HG03558 (cell line): ENCODE measurements around the gene REV1.
"Not testable (repeated sequence)": the region's sequence is repeated elsewhere in the genome, so short reads cannot be mapped to it uniquely, and the experiment has no call there.

Experiments
- ATAC-seq: cut with Tn5 transposase; IDR thresholded peaks from one replicate; pipeline ENCODE4 v1.9.1; 2021; ENCODE audit warnings: moderate number of reproducible peaks; ENCODE audit not compliant: unreplicated experiment; ENCODE audit errors: extremely low read depth

REV1 gene

GRCh38 chr2:99489761-99490622 is at the start of gene REV1:
TSS of gene REV1 (minus strand) at chr2:99490017. CDS start at chr2:99464975, 25,042 bp downstream.
- ATAC-seq, result peak; percentile 63

DNA sequence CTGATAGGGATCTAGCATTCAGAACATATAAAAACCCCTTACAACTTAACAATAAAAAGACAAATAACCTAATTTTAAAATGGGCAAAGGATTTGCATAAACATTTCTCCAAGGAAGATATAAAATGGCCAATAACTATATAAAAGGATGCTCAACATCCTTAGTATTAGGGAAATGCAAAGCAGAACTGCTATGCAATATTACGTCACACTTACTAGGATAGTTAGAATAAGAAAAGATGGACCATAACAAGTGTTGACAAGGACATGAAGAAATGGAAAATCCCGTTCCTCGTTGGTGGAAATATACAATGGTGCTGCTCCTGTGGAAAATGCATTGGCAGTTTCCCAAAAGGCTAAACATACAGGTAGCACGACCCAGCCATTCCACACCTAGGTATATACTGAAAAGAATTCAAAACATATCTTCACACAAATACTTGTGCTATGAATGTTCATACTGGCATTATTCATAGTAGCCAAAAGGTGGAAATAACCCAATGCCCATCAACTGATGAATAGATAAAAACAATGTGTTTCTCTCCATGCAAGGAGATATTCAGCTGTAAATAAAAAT is 48.2 kb upstream of the REV1 start:
- ATAC-seq, result no peak

GRCh38 chr2:99524056-99524455 is 34.2 kb upstream of the REV1 start:
- no peak for ATAC-seq

DNA sequence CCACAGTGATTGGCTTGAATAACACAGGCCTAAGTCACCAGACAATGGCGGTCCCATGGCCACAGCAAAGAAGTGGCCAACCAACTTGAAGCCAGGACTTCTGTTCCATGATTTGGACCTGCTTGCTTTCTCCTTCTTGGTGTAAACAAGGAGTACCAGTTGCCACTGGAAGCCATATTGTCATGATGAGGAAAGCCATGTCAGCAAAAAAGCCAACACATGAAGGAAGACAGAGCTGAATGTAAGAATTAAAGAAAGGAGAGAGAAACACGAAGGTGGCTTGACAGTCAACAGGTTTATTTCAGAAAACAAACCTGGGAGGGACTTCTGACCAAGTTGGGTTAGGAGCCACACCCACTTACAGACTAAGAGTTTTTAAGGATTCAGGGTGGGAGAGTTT is 32.3 kb upstream of the REV1 start:
- no peak for ATAC-seq

- no peak for ATAC-seq
Observed at GRCh38 chr2:99520813-99521212, 31.0 kb upstream of the REV1 start.

DNA sequence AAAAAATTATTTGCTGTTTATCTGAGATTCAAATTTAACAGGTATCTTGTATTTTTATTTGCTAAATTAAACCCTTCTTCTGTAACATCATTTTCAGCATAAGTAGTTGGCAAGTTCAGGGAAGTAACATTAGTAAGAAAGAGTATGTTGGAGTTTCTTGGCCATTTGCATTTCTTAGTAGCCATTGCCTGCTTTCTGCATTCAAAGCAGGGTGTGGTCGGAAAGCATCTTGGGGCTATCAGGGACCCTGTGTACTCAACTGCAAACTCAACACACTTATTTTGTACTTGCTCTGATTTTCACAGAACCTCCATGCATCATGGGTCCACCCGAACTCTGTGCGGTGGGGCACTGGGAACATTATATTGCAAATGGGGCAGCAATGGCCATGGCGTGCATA is 30.4 kb upstream of the REV1 start:
- no peak for ATAC-seq

- no peak for ATAC-seq
Observed at GRCh38 chr2:99514357-99514756, 24.5 kb upstream of the REV1 start.

GRCh38 chr2:99512181-99512591 is 22.4 kb upstream of the REV1 start:
- no peak for ATAC-seq

- no peak for ATAC-seq
Observed at GRCh38 chr2:99509387-99509786, 19.6 kb upstream of the REV1 start.

DNA sequence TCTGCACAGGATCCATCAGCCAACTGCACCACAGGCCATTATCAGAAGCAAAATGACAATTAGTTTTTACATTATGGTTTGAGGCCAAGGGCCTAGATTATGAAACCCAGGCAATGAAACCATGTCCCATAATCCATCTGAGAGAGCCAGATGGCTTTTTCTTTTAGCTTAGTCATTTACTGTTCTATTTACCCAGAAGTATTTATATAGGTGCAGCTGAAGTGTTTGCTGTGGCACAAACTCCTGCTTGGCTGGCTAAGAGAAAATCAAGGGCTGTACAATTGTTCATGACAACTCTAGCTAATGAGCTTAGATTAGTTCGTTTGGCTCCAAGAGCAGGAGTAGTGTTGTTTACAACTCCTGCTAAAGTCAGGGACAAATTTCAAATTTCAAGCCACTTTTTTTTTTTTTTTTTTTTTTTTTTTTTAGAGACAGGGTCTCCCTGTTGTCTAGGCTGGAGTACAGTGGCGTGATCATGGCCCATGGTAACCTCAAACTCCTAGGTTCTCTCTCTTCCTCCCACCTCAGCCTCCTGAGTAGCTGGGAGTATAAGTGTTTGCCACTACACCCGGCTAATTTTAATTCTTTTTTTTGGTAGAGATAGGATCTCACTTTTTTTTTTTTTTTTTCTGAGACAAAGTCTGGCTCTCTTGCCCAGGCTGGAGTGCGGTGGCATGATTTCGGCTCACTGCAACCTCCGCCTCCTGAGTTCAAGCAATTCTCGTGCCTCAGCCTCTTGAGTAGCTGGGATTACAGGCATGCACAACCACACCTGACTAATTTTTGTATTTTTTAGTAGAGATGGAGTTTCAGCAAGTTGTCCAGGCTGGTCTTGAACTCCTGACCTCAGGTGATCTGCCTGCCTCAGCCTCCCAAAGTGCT is 18.4 kb upstream of the REV1 start:
- ATAC-seq, result no peak

DNA sequence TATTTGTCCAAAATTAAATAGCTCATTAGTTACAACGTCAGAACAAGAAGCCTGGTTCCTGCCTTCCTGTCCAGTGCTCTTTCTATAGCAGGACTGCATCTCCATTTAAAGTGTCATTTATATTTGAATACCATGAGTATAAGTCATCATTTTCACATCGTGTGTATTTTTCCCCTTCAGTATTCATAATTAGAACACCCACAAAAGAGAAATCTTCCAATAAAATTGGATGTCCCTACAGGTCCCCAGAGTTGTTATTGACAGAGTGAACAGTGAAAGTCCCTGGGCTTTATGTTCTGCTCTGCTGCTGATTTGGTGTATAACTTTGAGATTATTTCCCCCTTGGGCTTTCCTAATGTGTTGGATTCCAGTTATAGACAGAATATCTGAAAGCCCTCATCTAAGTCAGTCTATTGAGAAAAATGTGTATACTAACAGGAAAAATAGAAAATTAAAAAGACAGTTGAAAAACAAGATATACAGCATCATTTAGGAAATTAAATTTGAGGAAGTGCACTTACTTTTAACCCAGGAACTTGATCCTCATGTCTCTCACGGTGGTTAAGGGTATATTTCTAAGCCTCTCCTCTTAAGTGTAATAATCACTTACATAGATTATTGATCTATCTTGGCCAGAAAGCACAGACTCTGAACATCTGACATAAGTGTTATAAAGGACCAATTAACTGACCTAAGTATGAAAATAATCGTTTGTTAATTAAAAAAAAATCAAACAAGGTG is 15.2 kb upstream of the REV1 start:
- ATAC-seq, result no peak

GRCh38 chr2:99503662-99504416 is 14.0 kb upstream of the REV1 start:
- not testable (repeated sequence) for ATAC-seq

GRCh38 chr2:99496021-99496420 is 6.2 kb upstream of the REV1 start:
- no peak for ATAC-seq

- ATAC-seq, result no peak
Observed at GRCh38 chr2:99495115-99495860, 5.5 kb upstream of the REV1 start.

DNA sequence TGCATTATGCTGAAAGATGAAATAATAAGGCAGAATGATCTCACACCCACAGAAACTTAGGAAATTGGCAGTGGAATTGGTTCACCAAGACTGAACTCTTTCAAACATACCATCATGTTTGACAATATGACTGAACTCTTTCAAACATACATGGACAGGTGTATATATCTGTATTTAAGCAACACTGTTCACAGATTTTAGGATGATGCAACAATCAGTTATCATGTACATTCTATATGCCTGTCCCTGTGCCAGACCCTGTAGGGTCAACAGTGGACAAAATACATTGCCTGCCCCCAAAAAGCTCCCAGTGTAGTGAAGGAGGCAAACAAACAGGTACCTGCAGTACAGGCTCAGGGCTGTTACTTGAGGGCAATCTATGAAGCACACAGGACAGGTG is 2.9 kb upstream of the REV1 start:
- ATAC-seq, result no peak

GRCh38 chr2:99490623-99491461 is 1.0 kb upstream of the REV1 start:
- ATAC-seq, result no peak

GRCh38 chr2:99489063-99489760 is 605 bp downstream of the REV1 start:
- peak; percentile 17 for ATAC-seq
